Endothelial cell of umbilical vein (primary cell): ENCODE results near the gene PLXNA4. TPM values are rescaled to one million over a fixed set of nuclear protein-coding genes. Genes with fewer than 3 reads are reported as not detected.

Experiments used
- BruUV-seq: library from RNA; stranded (reverse); fragments of 400-500 nt; replicated peaks from 2 replicates; lab custom pipeline; 2021; lab: Mats Ljungman, UMichigan
- CTCF ChIA-PET: fragments of 300-600, 350-600 bp; sonication (Branson Sonifier 250); formaldehyde crosslinking; loops from one replicate; lab custom pipeline; 2021; ENCODE audit warnings: antibody characterized with exemption, inconsistent platforms; lab: Charles Lee
- POLR2A ChIA-PET: fragments of 300-600, 350-600 bp; sonication (Branson Sonifier 250); formaldehyde crosslinking; loops from one replicate; lab custom pipeline; 2021; ENCODE audit warnings: antibody characterized with exemption, inconsistent platforms; lab: Charles Lee
- DNase-seq: peaks from one replicate; pipeline ENCODE4 v3.0.0-alpha.2; 2011; ENCODE audit warnings: low read depth, low spot score
- FAIRE-seq: peaks from 2 replicates; lab custom pipeline; 2011; peaks lifted over from hg19 to GRCh38; lab: Jason Lieb, UNC
- H2AFZ ChIP-seq: 2 replicates; pipeline ENCODE4 v1.6.0; 2012; ENCODE audit warnings: low read depth, low read length, control low read depth, inconsistent platforms
- H3K27ac ChIP-seq: 2 replicates; pipeline ENCODE4 v1.5.1; 2011; ENCODE audit warnings: low read depth, mild to moderate bottlenecking, control low read depth, low read length, moderate library complexity; ENCODE audit not compliant: insufficient read depth
- H3K27me3 ChIP-seq, 2 experiments: 2 replicates each; pipeline versions ENCODE4 v1.6.0 to v1.6.1; 2011; ENCODE audit warnings: low read length in 2 of 2, mixed read lengths in 1 of 2; ENCODE audit not compliant: control insufficient read depth in 2 of 2, insufficient read depth in 2 of 2
- H3K36me3 ChIP-seq, 2 experiments: 2 replicates in 1 of 2; 3 replicates in 1 of 2; pipeline ENCODE4 v1.5.1; 2011; ENCODE audit warnings: low read length in 2 of 2, mild to moderate bottlenecking in 1 of 2, moderate library complexity in 1 of 2; ENCODE audit not compliant: control insufficient read depth in 2 of 2, insufficient read depth in 2 of 2; ENCODE audit errors: extremely low read depth in 1 of 2
- H3K4me1 ChIP-seq: 3 replicates; pipeline ENCODE4 v1.5.1; 2011; ENCODE audit warnings: mild to moderate bottlenecking, low read length; ENCODE audit not compliant: control insufficient read depth, insufficient read depth; ENCODE audit errors: extremely low read depth
- H3K4me2 ChIP-seq: 2 replicates; pipeline ENCODE4 v1.6.1; 2011; ENCODE audit warnings: low read length, control low read depth, mixed read lengths; ENCODE audit not compliant: insufficient read depth
- H3K4me3 ChIP-seq, 3 experiments: fragments of 200-600 bp in 1 of 3; sonication (generic), shearing (Covaris generic) in 1 of 3; replicated peaks in 1 of 3; 2 replicates each; pipeline ENCODE4 v1.5.1; 2011 to 2016; ENCODE audit warnings: control low read depth in 3 of 3, low read length in 3 of 3, mild to moderate bottlenecking in 2 of 3, inconsistent platforms in 1 of 3, low read depth in 1 of 3, moderate library complexity in 1 of 3; ENCODE audit not compliant: insufficient read depth in 1 of 3
- H3K79me2 ChIP-seq: 2 replicates; pipeline ENCODE4 v1.6.0; 2012; ENCODE audit warnings: low read length, inconsistent platforms; ENCODE audit not compliant: control insufficient read depth, insufficient read depth
- H3K9ac ChIP-seq: replicated peaks from 2 replicates; pipeline ENCODE3; 2011; ENCODE audit warnings: low read length, control low read depth; ENCODE audit not compliant: insufficient read depth; ENCODE audit errors: extremely low read depth
- H3K9me1 ChIP-seq: replicated peaks from 3 replicates; pipeline ENCODE4 v1.6.0; 2011; ENCODE audit warnings: mild to moderate bottlenecking, low read length; ENCODE audit not compliant: control insufficient read depth, insufficient read depth; ENCODE audit errors: extremely low read depth
- H3K9me3 ChIP-seq: replicated peaks from 2 replicates; pipeline ENCODE4 v1.5.1; 2012; ENCODE audit warnings: low read length, inconsistent platforms; ENCODE audit not compliant: control insufficient read depth, insufficient read depth
- H4K20me1 ChIP-seq: replicated peaks from 2 replicates; pipeline ENCODE3; 2011; ENCODE audit warnings: mild to moderate bottlenecking, low read length; ENCODE audit not compliant: control insufficient read depth, insufficient read depth; ENCODE audit errors: extremely low read depth
- EZH2 ChIP-seq: IDR thresholded peaks from 2 replicates; pipeline ENCODE4 v1.6.1; 2012; ENCODE audit warnings: borderline replicate concordance, low read depth, mild to moderate bottlenecking, moderate library complexity, low read length, inconsistent platforms; ENCODE audit not compliant: severe bottlenecking
- FOS ChIP-seq: IDR thresholded peaks from 2 replicates; pipeline ENCODE4 v1.6.1; 2011; ENCODE audit warnings: mild to moderate bottlenecking, low read length, moderate library complexity, borderline replicate concordance; ENCODE audit not compliant: insufficient read depth
- GATA2 ChIP-seq: IDR thresholded peaks from 2 replicates; pipeline ENCODE4 v1.7.0; 2011; ENCODE audit warnings: low read depth, mild to moderate bottlenecking, moderate library complexity, mixed read lengths, low read length; ENCODE audit not compliant: insufficient read length, insufficient read depth
- JUN ChIP-seq: IDR thresholded peaks from 2 replicates; pipeline ENCODE4 v1.6.1; 2011; ENCODE audit warnings: borderline replicate concordance, low read depth; ENCODE audit not compliant: insufficient read length, insufficient read depth
- MYC ChIP-seq: IDR thresholded peaks from one replicate; pipeline ENCODE4 v1.6.1; 2011; ENCODE audit warnings: mild to moderate bottlenecking, low read depth, low read length
- POLR2A ChIP-seq: IDR thresholded peaks from 2 replicates; pipeline ENCODE4 v1.6.1; 2012; ENCODE audit warnings: low read depth, mild to moderate bottlenecking, control low read depth, low read length
- POLR2AphosphoS5 ChIP-seq: IDR thresholded peaks from 2 replicates; pipeline ENCODE4 v1.6.1; 2012; ENCODE audit warnings: low read depth, mild to moderate bottlenecking, control low read depth, low read length, moderate library complexity; ENCODE audit not compliant: insufficient read depth
- dilution Hi-C: fragments of 300-500 bp; cut with MboI; formaldehyde crosslinking; loops from one replicate; pipeline ENCODE4 v1.15.0; 2019; ENCODE audit warnings: low sequenced_read_pairs; ENCODE audit not compliant: extremely low pct_ligation_motif_present
- intact Hi-C: fragments of 100-400 bp; cut with micrococcal nuclease; formaldehyde crosslinking; loops from one replicate; pipeline ENCODE4 v1.10.0; 2022
- polyA plus RNA-seq, 4 experiments: library from polyadenylated mRNA; depleted of rRNA in 3 of 4; stranded (reverse) in 3 of 4; unstranded in 1 of 4; fragments of >200 nt; gene quantifications; 2 replicates each; pipeline versions ENCODE4 v1.2.1 to v1.2.3, GENCODE V29; 2011 to 2012; ENCODE audit warnings: missing spikeins in 1 of 4
- total RNA-seq: library from RNA; stranded (reverse); gene quantifications from 2 replicates; pipeline ENCODE4 v1.2.3, GENCODE V29; 2021
- TF ChIP-seq, protein P1 (sequence below), 2 donors: IDR thresholded peaks; 1 replicate in 1 of 2; 2 replicates in 1 of 2; pipeline ENCODE4 v1.5.1; 2011; ENCODE audit warnings: low read length in 2 of 2, mild to moderate bottlenecking in 2 of 2, moderate library complexity in 2 of 2, control low read depth in 1 of 2, inconsistent platforms in 1 of 2, low read depth in 1 of 2; ENCODE audit not compliant: insufficient read depth in 1 of 2; ENCODE audit errors: extremely low read depth in 1 of 2
- TF ChIP-seq, protein P2 (sequence below): IDR thresholded peaks from 2 replicates; pipeline ENCODE4 v1.6.1; 2011; ENCODE audit not compliant: insufficient read depth, insufficient read length

PLXNA4 gene
- total and polyA plus RNA-seq, 2 donors (not counting 3 experiments of a cell fraction or from before 2014, with no cell fraction given): 12.1 to 20.4 TPM

DNA sequence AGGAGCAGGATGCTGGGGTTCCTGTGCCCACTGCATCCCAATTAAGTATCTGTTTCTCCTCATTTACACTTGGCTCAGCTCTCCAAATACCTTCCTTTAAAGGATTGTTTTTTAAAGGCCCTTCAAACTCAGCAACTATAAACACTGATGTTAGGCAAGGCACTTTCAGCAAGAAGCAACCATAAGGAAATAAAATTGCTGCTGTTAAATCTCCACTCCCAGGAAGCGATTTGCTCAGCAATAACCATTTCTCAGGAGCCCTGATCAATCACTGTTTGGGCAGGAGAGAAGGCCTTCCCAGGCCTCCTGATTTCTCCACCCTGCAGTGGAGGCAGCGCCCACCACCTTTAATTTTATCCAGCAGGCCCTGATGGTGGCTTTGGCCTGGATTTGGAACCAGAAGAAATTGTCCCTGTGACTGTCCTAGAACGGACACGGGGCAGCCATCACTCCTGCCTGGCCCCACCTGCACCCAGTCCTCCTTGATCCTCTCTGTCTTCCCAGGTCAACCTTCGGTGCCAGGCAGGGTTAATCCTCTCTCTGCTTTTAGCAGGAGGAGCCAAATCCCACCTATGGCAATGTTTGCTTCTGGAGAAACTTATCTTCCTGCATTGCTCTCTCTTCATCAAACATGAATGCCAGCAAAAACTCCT is 199.8 kb downstream of the PLXNA4 start:
- no peaks in the 10 kb centered on the region for H3K4me1 ChIP-seq
- H2AFZ ChIP-seq: no peak overlapping the region
- ChIA-PET POLR2A (interaction anchor here (0.6 kb wide), 1 partner anchor 54 kb away, joined by 4 read pairs; no protein-coding TSS in a partner anchor), CTCF (interaction anchor here (1.5 kb wide), 1 partner anchor 58 kb away, joined by 5 read pairs; no protein-coding TSS in a partner anchor)
- TF ChIP-seq GATA2 (no peak), JUN (no peak), POLR2AphosphoS5 (no peak), FOS (no peak), EZH2 (no peak), MYC (no peak), POLR2A (no peak)
- TF ChIP-seq, protein P1, sequence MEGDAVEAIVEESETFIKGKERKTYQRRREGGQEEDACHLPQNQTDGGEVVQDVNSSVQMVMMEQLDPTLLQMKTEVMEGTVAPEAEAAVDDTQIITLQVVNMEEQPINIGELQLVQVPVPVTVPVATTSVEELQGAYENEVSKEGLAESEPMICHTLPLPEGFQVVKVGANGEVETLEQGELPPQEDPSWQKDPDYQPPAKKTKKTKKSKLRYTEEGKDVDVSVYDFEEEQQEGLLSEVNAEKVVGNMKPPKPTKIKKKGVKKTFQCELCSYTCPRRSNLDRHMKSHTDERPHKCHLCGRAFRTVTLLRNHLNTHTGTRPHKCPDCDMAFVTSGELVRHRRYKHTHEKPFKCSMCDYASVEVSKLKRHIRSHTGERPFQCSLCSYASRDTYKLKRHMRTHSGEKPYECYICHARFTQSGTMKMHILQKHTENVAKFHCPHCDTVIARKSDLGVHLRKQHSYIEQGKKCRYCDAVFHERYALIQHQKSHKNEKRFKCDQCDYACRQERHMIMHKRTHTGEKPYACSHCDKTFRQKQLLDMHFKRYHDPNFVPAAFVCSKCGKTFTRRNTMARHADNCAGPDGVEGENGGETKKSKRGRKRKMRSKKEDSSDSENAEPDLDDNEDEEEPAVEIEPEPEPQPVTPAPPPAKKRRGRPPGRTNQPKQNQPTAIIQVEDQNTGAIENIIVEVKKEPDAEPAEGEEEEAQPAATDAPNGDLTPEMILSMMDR (IDR thresholded peaks at IDR 0.05; ENCODE audit: extremely low read depth in 1 of 2, insufficient read depth in 1 of 2, low read depth in 1 of 2, low read length in 2 of 2): no peak
- TF ChIP-seq, protein P2, sequence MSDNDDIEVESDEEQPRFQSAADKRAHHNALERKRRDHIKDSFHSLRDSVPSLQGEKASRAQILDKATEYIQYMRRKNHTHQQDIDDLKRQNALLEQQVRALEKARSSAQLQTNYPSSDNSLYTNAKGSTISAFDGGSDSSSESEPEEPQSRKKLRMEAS: no peak
- no peaks in the 10 kb centered on the region for H4K20me1 ChIP-seq
- DNase-seq (no peak), FAIRE-seq (no peak)
- no peak overlapping the region for H3K4me3 ChIP-seq
- no peaks in the 10 kb centered on the region for H3K9me3 ChIP-seq
- no peaks in the 10 kb centered on the region for H3K9me1 ChIP-seq
- H3K4me2 ChIP-seq: no peak overlapping the region
- H3K27ac ChIP-seq: no peak overlapping the region
- dilution Hi-C loops (no loop called here), intact Hi-C loops (loop anchor here (10.0 kb wide), 1 partner anchor 432 kb away; no protein-coding TSS in a partner anchor)
- no peaks in the 10 kb centered on the region for H3K79me2 ChIP-seq
- no peaks in the 10 kb centered on the region for H3K27me3 ChIP-seq
- H3K36me3 ChIP-seq: peaks cover 0 to 2% of the 10 kb centered on the region in 2 experiments
- no peak overlapping the region for H3K9ac ChIP-seq
- no TSS peak for BruUV-seq
